Measurements from ENCODE around the gene MOB3B. TPM values are rescaled to one million over a fixed set of nuclear protein-coding genes. Genes with fewer than 3 reads are reported as not detected.
A peak's percentile ranks its signal among the peaks of the same experiment; 100 is the strongest.

The MOB3B gene
- total RNA-seq, 1 donor, result 0.43 TPM

- DNase-seq (ENCODE audit: low read depth), result no peak
- TF ChIP-seq CTCF (IDR thresholded peaks at IDR 0.05; ENCODE audit: insufficient read depth, low read depth, low read length), result no peak
These were observed 130.5 kb downstream of the MOB3B start for GRCh38 chr9:27398982-27399653.

GRCh38 chr9:27396495-27396894 lies 133.1 kb downstream of the MOB3B start:
- no peak overlapping the region for H3K4me3 ChIP-seq (ENCODE audit: low read depth, low read length)
- no peak for TF ChIP-seq CTCF (IDR thresholded peaks at IDR 0.05; ENCODE audit: insufficient read depth, low read depth, low read length)
- DNase-seq (ENCODE audit: low read depth), result no peak

More at GRCh38 chr9:27398982-27399653, 130.5 kb downstream of the MOB3B start:
- no peak overlapping the region for H3K4me3 ChIP-seq (ENCODE audit: low read depth, low read length)

GRCh38 chr9:27395484-27395921 lies 134.1 kb downstream of the MOB3B start:
- TF ChIP-seq CTCF (IDR thresholded peaks at IDR 0.05; ENCODE audit: insufficient read depth, low read depth, low read length), result no peak
- no peak overlapping the region for H3K4me3 ChIP-seq (ENCODE audit: low read depth, low read length)
- DNase-seq (ENCODE audit: low read depth), result peak; percentile 19

GRCh38 chr9:27394826-27395201 lies 134.8 kb downstream of the MOB3B start:
- TF ChIP-seq CTCF (IDR thresholded peaks at IDR 0.05; ENCODE audit: insufficient read depth, low read depth, low read length), result no peak
- H3K4me3 ChIP-seq (ENCODE audit: low read depth, low read length), result no peak overlapping the region
- no peak for DNase-seq (ENCODE audit: low read depth)

- H3K4me3 ChIP-seq (ENCODE audit: low read depth, low read length), result no peak overlapping the region
- DNase-seq (ENCODE audit: low read depth), result peak; percentile 48
- no peak for TF ChIP-seq CTCF (IDR thresholded peaks at IDR 0.05; ENCODE audit: insufficient read depth, low read depth, low read length)
These were observed 135.3 kb downstream of the MOB3B start for GRCh38 chr9:27394154-27394825.

GRCh38 chr9:27393054-27393846 lies 136.4 kb downstream of the MOB3B start:
- no peak for TF ChIP-seq CTCF (IDR thresholded peaks at IDR 0.05; ENCODE audit: insufficient read depth, low read depth, low read length)
- H3K4me3 ChIP-seq (ENCODE audit: low read depth, low read length), result no peak overlapping the region
- no peak for DNase-seq (ENCODE audit: low read depth)

All from fibroblast of villous mesenchyme (primary cell).